ENCODE data around the gene TRERF1.

- no peak for TF ChIP-seq CTCF (IDR thresholded peaks at IDR 0.05)
- no peak for TF ChIP-seq POLR2AphosphoS5 (IDR thresholded peaks at IDR 0.05)
- TF ChIP-seq POLR2A (IDR thresholded peaks at IDR 0.05), result no peak
Observed at GRCh38 chr6:42488129-42488528, 36.4 kb upstream of the TRERF1 start.

All from upper lobe of left lung (tissue), 4 donors.